DMS153 treated with DMSO at 0.1 percent for 48 hours (cell line): ENCODE results near the gene NR2C1.

Source experiments
- DNase-seq: peaks from one replicate; lab custom pipeline; 2025; ENCODE audit not compliant: unreplicated experiment; lab: John Stamatoyannopoulos, UW

Gene NR2C1

DNA sequence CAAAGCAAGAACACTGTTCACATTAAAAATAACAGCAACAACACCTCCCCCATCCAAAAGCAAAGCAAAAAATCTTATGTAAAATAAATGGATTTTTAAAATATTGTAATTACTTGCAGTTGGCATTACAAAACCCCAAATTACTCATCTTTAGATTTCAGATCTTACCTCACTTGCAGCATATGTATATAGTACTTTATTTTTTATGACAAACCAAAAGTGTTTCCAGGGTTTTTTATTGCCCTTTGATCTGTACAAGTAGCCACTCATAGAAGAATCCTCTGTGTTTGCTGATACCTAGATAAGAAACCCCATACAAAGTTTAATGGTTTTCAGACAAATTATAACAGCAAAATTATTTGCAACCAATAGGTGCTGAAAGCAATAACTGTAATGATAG lies 12.2 kb upstream of the NR2C1 start:
- no peak for DNase-seq

DNA sequence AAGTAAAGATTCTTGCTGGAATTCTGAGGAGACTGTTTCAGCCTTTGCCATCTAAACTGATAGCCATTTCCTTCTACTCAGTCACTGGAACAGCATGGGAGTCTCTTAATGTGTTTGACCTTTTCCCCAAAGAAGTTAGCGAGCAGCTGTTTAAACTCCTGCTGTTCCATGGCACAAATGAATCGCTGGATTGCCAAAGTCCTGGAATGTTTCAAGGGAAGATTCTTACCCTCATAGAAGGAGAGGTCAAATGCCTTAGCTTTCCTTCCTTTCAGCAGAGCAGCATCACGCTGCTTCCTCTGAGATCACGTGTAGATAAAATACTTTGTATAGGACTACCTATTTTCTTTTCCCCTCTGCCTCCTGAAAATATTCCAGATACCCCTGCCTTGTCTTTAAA lies 10.5 kb upstream of the NR2C1 start:
- no peak for DNase-seq

DNA sequence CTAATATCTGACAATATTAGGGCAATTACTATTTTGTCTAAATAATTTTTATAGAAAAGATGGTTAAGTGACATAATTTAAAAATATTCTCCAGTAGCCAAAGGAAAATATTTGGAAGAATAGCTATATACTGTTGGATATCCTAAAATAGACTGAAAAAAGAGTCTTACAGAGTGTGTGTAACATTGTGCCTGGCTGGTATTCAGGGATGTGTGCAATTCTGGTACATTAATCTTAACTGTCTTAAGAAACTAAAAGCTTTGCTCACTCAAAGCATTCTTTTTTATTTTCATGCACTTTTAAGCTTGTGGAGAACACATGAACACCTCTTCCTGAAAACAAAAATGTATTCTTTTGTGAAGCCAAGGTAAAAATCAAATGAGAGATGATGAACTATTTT lies 10.1 kb upstream of the NR2C1 start:
- DNase-seq = no peak

DNA sequence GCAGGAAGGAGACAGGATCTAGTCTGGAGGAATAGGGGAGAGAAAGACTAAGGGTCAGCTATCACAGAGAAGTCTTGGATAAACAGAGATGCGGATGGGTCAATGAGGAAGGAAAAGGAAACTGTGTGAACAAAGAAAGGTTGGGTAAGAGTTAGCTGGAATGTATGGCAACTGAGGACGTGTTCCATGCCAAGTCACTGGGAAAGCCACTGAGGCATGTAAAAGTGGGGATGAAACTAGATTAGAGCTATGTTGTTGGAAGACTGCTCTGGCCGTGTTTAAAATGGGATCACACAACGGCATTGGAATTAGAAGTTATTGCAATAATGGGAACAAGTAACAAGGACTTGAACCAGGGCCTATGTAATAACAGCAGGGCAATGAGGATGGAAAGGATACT lies 3.9 kb upstream of the NR2C1 start:
- no peak for DNase-seq

DNA sequence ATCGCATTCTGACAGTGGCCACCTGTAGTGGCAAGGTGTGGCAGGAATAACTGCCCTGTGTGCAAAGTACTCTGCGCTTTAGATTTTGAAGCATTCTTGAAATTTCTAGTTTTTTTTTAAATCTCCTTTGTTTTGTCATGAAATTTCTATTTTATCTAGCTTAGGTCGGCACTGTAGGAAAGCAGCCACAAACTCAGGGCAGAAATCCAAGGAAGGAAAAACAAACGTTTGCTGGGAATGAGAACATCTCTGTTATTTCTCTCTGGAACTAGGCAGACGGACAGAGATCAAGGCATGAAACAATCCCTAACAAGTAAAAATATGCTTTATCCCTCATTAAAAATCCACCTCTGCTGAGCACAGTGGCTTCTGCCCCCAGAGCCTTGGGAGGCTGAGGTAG lies 1.3 kb upstream of the NR2C1 start:
- no peak for DNase-seq

DNA sequence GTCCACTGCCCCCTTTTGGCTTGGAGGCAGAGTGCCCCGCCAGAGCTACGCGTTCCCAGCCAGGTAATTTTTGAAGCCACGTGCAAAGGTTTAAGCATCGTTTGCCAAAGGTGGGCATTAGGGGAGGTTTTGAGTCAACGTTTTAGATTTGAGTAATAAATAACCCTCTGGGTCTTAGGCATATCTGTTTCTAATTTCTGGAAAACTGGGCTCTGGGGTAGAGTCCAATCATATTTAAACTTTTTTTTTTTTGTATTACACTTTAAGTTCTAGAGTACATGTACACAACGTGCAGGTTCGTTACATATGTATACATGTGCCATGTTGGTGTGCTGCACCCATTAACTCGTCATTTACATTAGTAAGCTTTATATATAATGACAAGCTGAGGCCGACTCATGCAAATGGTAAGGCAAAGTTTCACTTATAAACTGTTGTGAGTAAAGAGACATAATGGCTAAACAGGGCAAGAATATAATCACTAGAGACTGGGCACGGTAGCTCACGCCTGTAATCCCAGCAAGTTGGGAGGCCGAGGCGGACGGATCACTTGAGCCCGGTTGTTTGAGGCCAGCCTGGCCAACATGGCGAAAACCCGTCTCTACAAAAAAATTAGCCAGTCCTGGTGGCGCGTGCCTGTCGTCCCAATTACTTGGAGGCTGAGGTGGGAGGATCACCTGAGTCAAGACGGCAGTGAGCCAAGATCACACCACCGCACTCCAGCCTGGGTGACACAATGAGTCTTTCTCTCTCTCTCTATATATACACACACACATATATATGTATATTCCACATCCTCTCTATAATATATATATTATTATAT lies 491 bp upstream of the NR2C1 start:
- DNase-seq = no peak

DNA sequence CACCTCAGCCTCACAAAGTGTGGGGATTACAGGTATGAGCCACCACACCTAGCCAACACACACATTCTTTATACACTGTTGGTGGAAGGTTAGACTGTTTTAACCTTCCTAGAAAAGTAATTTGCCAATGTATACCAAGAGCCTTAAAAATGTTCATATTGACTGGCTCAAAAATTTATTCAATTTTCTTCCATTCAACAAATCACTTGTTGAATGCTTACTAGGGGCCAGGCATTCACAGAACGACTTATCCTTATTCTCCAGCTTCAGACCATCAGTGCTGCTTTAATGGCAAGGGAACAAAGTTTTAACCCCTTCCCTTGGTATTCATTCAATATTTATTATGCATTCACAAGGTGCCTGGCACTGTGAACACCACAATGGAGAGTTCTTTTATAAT lies 3.0 kb downstream of the NR2C1 start:
- DNase-seq = no peak

DNA sequence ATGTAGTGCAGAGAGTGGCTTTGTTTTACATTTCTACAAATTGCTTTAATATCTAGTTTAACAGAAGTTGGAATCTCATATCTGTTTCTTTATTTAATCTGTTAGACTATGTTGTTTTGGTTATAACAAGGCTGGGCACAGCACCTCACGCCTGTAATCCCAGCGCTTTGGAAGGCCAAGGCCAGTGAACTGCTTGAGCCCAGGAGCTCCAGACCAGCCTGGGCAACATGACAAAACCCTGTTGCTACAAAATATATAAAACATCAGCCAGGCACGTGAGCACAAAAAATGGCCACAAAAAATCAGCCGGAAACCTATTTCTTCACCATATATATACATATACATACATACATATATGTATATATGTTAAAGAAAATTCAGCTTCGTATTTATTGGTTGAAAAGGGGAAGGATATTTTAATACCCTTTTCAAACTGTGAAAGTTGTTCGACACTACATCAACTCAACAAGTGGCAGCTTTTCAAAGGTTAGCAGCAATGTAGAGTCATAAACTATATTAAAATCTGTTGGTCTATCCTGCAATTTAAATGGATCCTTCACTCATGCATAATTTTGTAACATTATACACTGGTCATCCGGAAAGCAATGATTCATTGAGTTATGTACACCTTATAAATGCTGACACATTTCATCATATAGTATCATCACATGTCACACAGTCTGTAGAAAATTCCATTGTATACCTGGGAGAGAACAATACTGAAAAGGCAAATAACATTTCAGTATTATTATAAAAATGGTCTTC lies 7.1 kb downstream of the NR2C1 start:
- DNase-seq = no peak

DNA sequence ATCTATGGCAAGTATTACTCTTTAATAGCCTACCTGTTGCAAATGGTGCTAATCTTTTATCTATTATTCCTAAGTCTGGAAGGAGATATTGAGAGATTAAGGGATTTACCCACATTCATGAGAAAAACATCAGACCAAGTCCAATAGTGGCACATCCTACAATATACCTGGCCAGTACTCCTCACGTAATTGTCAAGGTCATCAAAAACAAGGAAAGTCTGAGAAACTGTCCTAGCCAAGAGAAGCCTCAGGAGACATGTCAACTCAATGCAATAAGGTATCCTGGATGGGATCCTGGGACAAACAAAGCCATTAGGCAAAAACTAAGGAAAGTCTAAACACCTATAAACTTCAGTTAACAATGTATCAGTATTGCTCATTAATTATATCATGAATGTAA lies 12.5 kb downstream of the NR2C1 start:
- no peak for DNase-seq

DNA sequence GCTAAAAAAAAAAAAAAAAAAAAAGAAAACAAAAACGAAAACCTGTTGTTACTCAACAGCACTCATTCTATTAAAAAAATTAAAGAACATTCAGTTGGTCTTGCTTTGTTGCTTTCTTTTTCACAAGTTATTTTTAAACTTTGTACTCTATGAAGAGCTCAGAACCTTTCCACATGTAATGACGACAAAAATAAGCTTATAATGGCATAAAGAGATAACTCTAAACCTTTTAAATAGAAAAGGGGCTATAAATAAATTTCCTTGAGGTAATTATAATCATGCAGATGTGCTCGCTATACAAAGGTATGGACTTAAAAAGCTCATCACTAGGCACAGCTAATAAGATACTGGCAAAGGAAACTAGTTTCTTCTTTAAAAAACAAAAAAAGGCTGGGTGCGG lies 13.4 kb downstream of the NR2C1 start:
- no peak for DNase-seq

DNA sequence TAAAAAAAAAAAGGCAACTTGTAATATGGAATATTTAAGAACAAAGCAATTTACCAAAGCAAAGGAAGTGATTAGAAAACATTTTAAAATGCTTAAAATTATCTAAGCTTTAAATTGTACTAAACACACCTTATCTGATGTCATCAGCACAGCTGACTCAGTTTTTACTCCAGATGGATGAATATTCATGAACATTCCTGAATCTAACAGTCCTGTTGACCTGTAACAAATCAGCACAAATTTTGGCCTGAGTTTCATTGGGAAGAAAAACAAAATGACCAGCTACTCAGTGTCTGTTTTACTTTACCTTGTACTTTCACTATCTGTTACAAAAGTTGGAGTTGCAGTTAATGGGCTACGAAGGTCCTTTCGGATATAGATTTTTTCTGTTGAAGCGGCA lies 16.0 kb downstream of the NR2C1 start:
- DNase-seq = no peak

DNA sequence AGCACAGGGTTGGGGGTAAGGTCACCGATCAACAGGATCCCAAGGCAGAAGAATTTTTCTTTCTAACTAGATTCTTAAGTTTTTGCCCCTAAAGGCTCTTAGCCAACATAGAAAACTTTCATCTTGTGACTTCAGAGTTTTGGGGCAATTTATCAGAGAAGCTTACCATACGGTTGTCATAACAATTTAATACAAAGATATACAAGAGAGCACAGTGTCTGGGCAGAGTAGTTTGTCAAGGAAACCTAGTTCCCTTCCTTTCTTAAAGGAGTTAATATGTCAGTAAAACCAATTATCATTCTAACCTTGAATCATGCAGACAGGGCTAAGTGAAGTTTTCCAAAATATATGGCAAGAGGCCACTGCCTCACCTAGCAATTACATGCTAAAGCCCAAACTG lies 18.4 kb downstream of the NR2C1 start:
- no peak for DNase-seq

DNA sequence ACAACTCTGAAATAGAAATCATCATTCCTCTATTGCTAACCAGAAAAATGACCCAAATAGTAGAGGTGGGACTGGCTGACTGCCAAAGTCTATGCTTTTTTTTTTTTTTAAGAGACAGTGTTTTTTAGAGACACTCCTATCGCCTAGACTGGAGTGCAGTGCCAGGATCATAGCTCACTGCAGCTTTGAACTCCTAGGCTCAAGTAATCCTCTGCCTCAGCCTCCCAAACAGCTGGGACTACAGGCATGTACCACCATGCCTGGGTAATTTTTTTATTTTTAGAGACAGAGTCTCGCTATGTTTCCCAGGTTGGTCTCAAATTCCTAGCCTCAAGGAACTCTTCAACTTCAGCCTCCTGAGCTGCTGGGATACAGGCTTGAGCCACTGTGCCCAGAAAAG lies 19.2 kb downstream of the NR2C1 start:
- DNase-seq = no peak

DNA sequence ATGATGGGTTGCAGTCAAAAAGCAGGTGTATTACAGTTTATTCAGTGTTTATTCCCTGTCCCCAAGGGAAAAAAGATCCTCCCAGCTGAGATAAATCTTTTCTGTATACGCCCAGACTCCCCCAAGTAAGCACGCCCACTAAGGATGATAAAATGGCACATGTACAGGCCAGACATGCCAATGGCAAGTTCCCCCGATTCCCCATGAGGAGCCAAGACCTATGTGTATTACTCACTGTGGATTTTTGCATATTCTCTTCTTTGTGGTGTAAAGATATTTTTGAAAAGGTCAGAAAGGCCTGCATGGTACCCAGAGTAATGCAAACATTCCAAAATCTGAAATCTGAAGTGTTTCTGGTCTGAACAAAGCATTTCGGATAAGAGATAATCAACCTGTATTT lies 22.2 kb downstream of the NR2C1 start:
- DNase-seq = no peak

DNA sequence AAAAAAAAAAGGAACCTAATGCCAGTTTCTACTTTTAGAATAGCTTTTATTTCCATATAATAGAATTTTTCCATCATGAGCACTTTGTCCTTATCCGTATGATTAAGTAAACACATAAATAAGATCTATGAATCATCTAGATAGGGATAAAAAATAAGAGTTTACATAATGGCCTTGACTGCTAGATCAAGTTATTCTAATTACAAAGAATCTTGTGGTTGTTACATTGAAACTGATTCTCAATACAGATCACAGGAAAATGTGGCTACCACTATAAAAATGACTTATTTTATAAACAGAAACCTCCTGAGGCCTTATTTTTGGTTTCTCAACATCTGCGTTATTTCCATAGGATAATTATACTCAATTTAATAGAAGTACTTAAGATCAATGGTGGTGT lies 35.5 kb downstream of the NR2C1 start:
- DNase-seq = no peak

DNA sequence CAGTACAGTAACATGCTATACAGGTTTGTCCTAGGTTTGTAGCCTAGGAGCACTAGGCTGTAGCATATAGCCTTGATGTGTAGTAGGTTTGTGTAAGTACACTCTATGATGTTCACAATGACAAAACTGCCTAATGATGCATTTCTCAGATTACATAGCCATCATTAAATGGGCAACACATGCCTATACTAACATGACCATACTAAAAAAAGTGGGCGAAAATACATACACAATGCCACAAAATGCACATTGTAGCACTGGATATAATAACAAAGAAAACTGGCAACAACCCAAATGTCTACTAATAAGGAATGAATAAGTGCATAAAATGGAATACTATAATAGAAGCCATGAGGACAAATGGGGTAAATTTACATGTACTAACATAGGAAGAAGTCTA lies 38.7 kb downstream of the NR2C1 start:
- DNase-seq = no peak

DNA sequence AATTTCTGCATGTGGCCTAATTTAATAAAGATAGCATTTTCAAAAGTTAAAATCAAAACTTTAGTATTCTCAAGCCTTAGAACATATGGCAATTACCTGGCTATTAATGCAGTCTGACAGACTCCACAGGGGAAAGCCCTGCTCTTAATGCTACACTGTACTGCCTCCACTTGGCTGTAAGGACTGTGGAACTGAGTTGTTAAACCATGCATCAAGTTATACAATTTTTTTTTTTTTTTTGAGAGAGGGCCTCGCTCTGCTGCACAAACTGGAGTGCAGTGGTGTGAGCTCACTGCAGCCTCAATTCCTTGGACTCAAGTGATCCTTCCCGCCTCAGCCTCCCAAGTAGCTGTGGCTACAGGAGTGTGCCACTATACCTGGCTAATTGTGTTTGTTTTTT lies 50.9 kb downstream of the NR2C1 start:
- DNase-seq = no peak

DNA sequence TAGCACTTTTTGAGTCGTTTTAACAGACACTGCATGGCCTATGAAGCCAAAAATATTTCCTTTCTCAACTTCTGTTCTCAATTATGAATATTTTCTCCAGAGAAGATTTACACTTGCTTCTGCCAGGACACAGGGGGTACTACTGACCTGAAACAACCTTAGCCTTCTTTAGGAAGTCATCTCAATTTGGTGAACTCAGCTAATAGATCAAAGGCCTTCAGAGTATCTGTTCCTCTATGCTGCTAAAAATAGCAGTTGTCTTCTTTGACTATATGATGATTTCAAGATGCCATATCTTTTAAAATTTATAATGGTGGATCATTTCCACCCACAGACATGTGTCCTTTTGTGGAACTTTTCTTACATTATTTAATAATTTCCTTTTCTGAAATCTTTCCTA lies 55.9 kb downstream of the NR2C1 start:
- no peak for DNase-seq

DNA sequence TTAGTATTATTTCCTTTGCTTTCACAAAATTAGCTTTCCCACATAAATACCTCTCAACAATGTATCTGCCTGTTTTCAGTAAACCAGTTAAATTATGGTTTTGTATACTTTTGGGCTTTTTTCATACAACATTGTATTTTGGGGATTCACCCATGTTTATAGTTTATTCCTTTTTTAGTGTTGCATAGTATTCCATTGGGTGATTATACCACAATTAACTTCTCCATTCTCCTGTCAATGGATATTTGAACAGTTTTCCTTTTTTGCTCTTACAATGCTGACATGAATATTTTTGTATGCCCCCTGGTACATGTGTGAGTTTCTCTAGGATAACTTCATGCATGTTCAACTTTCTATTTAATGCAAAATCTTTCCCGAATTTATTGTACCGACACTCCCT lies 57.3 kb downstream of the NR2C1 start:
- DNase-seq = no peak

DNA sequence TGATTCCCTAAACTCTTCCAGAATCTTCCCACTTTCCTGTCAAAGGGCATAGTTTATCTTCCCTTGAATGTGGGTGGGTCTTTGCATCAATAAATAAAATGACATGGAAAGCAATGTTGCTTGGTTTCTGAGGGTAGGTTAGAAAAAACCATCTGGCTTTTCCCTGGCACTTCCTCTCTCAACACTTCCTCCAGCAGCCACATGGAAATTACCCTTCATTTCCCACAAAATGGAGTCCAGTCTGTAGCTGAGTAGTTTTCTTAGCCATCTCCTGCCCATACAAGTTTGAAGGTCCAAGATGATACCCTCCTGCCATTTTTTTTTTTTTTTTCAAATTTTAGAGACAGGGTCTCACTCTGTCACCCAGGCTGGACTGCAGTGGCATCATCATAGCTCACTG lies 58.9 kb downstream of the NR2C1 start:
- DNase-seq = no peak

DNA sequence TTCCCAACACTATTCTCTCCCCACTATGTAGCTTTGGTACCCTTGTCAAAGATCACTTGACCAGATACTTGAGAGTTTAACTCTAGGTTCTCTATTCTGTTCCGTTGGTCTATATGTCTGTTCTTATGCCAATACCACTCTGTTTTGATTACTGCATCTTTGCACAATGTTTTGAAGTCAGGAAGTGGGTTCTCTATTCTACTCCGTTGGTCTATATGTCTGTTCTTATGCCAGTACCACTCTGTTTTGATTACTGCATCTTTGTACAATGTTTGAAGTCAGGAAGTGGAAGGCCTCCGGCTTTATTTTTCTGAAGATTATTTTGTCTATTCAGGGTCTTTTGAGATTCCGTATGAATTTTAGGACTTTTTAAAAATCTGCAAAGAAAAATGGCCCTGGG lies 67.2 kb downstream of the NR2C1 start:
- DNase-seq = no peak

DNA sequence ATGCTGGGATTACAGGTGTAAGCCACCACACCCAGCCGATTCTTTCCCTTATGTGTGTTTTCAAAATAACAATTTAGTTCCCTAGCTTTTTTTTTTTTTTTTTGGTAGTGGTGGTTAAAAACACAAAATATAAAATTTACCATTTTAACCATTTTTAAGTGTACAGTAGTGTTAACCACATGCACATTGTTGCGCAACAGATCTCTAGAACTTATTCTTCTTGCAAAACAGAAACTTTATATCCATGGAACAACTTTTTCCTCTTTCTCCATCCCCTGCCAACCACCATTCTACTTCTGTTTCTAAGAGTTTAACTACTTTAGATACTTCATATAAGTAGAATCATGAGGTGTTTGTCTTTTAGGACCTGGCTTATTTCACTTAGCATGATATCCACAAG lies 68.8 kb downstream of the NR2C1 start:
- no peak for DNase-seq

DNA sequence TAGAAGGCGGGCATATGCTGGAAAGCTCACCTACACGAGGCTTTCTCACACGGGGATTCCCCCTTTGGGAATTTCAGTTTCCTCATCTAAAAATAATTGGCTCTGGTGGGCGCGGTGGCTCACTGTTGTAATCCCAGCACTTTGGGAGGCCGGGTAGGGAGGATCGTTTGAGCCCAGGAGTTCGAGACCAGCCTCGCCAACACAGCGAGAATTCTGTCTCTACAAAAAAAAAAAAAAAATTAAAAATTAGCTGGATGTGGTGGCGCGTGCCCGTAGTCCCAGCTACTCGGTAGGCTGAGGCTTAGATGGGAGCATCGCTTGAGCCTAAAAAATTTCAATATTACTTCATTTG lies 69.5 kb downstream of the NR2C1 start:
- no peak for DNase-seq
